ENCODE data around the gene SIGLECL1.
"Not testable (repeated sequence)": the region's sequence is repeated elsewhere in the genome, so short reads cannot be mapped to it uniquely, and the experiment has no call there.

Gene SIGLECL1

DNA sequence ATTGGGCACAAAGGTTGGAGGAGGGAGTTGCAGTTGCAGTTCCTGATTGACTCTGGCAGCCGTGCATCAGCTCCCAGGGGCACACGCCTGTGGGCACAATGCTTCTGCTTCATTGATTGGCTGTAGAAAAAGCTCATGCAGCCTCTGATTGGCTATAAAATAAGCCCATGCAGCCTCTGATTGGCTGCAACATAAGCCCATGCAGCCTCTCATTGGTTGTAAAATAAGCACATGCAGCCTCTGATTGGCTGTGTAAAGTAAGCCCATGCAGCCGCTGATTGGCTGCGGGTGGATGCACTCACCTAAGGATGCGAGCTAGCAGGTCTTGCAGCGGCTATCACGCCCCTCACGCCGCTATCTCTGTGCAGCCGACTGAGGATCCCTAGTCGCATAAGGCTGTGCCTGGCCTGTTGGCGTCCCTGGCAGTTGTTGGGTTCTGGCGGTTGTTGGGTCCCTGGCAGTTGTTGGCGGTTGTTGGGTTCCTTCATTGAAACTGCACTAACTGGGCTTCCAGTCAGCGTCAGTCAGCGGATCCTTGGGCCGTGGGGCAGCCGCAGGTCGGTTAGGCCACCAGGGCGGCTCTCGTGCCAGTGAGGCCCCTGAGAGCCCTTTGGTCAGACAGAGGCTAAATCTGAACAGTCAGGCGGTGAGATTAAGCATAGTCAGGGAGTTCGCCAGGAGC, at the start of gene SIGLECL1:
Gene SIGLECL1 (plus strand): TSS at position 295 of the 682 bp plus-strand sequence. CDS start 12,993 bp downstream, outside the sequence.
- Histone ChIP-seq H3K36me3 (ENCODE audit: control insufficient read depth, insufficient read depth, low read length) (no peaks in the 10 kb centered on the region), H3K27me3 (ENCODE audit: control insufficient read depth, insufficient read depth, low read length) (no peaks in the 10 kb centered on the region), H3K9me3 (ENCODE audit: control insufficient read depth, insufficient read depth, low read length) (no peaks in the 10 kb centered on the region), H3K4me3 (ENCODE audit: low read length) (no peak within 1 kb of the TSS), H3K4me1 (ENCODE audit: control insufficient read depth, insufficient read depth, low read length) (no peaks in the 10 kb centered on the region), H3K27ac (ENCODE audit: low read length) (no peak within 1 kb of the TSS)
- no CpG with 5 or more reads among the region's 23 CpGs for WGBS (ENCODE audit: insufficient coverage, insufficient read length)
- no peak for DNase-seq (ENCODE audit: low read depth, low spot score)

GRCh38 chr19:51201712-51202111, 49.2 kb upstream of the SIGLECL1 start:
- no peak overlapping the region for H3K27ac ChIP-seq (ENCODE audit: low read length)
- H3K4me3 ChIP-seq (ENCODE audit: low read length) = no peak overlapping the region
- H3K36me3 ChIP-seq (ENCODE audit: control insufficient read depth, insufficient read depth, low read length) = no peaks in the 10 kb centered on the region
- no CpG with 5 or more reads among the region's 5 CpGs for WGBS (ENCODE audit: insufficient coverage, insufficient read length)
- no peak for DNase-seq (ENCODE audit: low read depth, low spot score)
- no peaks in the 10 kb centered on the region for H3K9me3 ChIP-seq (ENCODE audit: control insufficient read depth, insufficient read depth, low read length)
- H3K27me3 ChIP-seq (ENCODE audit: control insufficient read depth, insufficient read depth, low read length) = no peaks in the 10 kb centered on the region
- no peaks in the 10 kb centered on the region for H3K4me1 ChIP-seq (ENCODE audit: control insufficient read depth, insufficient read depth, low read length)

GRCh38 chr19:51203916-51204315, 47.0 kb upstream of the SIGLECL1 start:
- Histone ChIP-seq H3K27me3 (ENCODE audit: control insufficient read depth, insufficient read depth, low read length) (no peaks in the 10 kb centered on the region), H3K9me3 (ENCODE audit: control insufficient read depth, insufficient read depth, low read length) (no peaks in the 10 kb centered on the region), H3K36me3 (ENCODE audit: control insufficient read depth, insufficient read depth, low read length) (no peaks in the 10 kb centered on the region), H3K27ac (ENCODE audit: low read length) (no peak overlapping the region), H3K4me1 (ENCODE audit: control insufficient read depth, insufficient read depth, low read length) (no peaks in the 10 kb centered on the region), H3K4me3 (ENCODE audit: low read length) (no peak overlapping the region)
- DNase-seq (ENCODE audit: low read depth, low spot score) = no peak
- WGBS (ENCODE audit: insufficient coverage, insufficient read length) = no CpG with 5 or more reads among the region's 3 CpGs

DNA sequence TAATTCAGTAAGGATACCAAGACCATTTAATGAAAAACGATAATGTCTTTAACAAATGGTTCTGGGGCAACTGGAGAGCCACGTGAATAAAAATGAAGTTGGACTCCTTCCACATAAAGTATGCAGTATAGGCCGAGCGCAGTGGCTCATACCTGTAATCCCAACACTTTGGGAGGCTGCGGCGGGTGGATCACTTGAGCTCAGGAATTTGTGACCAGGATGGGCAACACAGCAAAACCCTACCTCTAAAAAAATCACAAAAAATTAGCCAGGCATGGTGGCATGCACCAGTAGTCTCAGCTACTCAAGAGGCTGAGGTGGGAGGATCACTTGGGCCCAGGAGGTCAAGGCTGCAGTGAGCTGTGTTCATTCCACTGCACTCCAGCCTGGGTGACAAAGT, 46.6 kb upstream of the SIGLECL1 start:
- Histone ChIP-seq H3K27ac (ENCODE audit: low read length) (no peak overlapping the region), H3K4me3 (ENCODE audit: low read length) (no peak overlapping the region), H3K27me3 (ENCODE audit: control insufficient read depth, insufficient read depth, low read length) (no peaks in the 10 kb centered on the region), H3K36me3 (ENCODE audit: control insufficient read depth, insufficient read depth, low read length) (no peaks in the 10 kb centered on the region), H3K9me3 (ENCODE audit: control insufficient read depth, insufficient read depth, low read length) (no peaks in the 10 kb centered on the region), H3K4me1 (ENCODE audit: control insufficient read depth, insufficient read depth, low read length) (no peaks in the 10 kb centered on the region)
- DNase-seq (ENCODE audit: low read depth, low spot score) = no peak
- no CpG with 5 or more reads among the region's 6 CpGs for WGBS (ENCODE audit: insufficient coverage, insufficient read length)

DNA sequence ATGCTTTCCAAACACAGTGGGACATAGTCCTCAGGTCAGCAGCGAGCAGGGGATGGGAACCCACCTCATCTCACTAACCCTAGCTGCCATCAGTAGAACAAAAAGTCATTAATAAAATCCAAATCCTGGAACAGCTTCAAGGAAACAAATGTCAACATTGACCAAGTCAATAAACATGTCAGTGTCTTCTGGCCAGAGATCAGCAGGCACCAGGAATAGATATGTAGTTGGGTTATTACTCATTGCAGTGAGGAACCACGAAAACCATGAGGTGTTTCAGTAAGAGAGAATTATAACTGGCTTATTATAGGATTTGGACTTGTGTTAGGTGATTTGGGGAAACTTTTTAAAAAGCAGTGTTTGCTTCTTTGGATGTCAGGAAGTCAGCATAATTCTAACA, 43.1 kb upstream of the SIGLECL1 start:
- H3K27ac ChIP-seq (ENCODE audit: low read length) = no peak overlapping the region
- no peaks in the 10 kb centered on the region for H3K36me3 ChIP-seq (ENCODE audit: control insufficient read depth, insufficient read depth, low read length)
- no peak for DNase-seq (ENCODE audit: low read depth, low spot score)
- no peaks in the 10 kb centered on the region for H3K27me3 ChIP-seq (ENCODE audit: control insufficient read depth, insufficient read depth, low read length)
- WGBS (ENCODE audit: insufficient coverage, insufficient read length) = no CpG with 5 or more reads among the region's 2 CpGs
- H3K4me1 ChIP-seq (ENCODE audit: control insufficient read depth, insufficient read depth, low read length) = no peaks in the 10 kb centered on the region
- no peak overlapping the region for H3K4me3 ChIP-seq (ENCODE audit: low read length)
- no peaks in the 10 kb centered on the region for H3K9me3 ChIP-seq (ENCODE audit: control insufficient read depth, insufficient read depth, low read length)

DNA sequence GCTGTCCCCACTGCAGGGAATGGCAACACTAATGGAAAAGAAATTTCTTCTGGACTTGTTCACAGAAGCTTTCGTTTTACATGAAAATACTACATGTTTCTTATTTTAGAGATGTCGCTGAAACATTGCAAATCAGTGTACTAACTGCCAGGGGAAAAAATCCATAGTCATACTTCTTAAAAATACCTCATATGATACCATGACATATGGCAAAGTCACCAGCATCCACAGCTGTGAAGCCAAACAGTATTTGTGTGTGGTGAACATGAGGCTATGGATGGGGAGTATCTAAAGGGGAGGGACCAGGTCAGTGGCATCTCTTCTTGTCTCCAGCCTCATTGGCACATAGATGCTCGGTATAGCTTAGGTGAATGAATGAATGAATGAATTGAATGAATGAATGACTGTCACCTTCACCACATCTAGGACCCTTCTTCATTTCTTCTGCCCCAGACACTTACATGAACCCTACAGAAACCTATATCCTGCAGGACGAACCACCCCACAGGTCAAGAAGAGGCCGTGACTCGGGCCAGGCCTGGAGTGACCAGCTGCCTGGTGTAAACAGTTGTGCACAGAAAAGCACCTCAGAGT, 40.6 kb upstream of the SIGLECL1 start:
- Histone ChIP-seq H3K36me3 (ENCODE audit: control insufficient read depth, insufficient read depth, low read length) (no peaks in the 10 kb centered on the region), H3K27ac (ENCODE audit: low read length) (no peak overlapping the region), H3K9me3 (ENCODE audit: control insufficient read depth, insufficient read depth, low read length) (no peaks in the 10 kb centered on the region), H3K4me3 (ENCODE audit: low read length) (no peak overlapping the region), H3K4me1 (ENCODE audit: control insufficient read depth, insufficient read depth, low read length) (no peaks in the 10 kb centered on the region), H3K27me3 (ENCODE audit: control insufficient read depth, insufficient read depth, low read length) (no peaks in the 10 kb centered on the region)
- no peak for DNase-seq (ENCODE audit: low read depth, low spot score)
- no CpG with 5 or more reads among the region's 6 CpGs for WGBS (ENCODE audit: insufficient coverage, insufficient read length)

- H3K27me3 ChIP-seq (ENCODE audit: control insufficient read depth, insufficient read depth, low read length); H3K4me3 ChIP-seq (ENCODE audit: low read length); H3K4me1 ChIP-seq (ENCODE audit: control insufficient read depth, insufficient read depth, low read length); H3K9me3 ChIP-seq (ENCODE audit: control insufficient read depth, insufficient read depth, low read length); DNase-seq (ENCODE audit: low read depth, low spot score); H3K36me3 ChIP-seq (ENCODE audit: control insufficient read depth, insufficient read depth, low read length); H3K27ac ChIP-seq (ENCODE audit: low read length): not testable (repeated sequence)
- WGBS (ENCODE audit: insufficient coverage, insufficient read length) = no CpG with 5 or more reads among the region's 13 CpGs
Observed at GRCh38 chr19:51210874-51211361, 40.0 kb upstream of the SIGLECL1 start.

- no CpG with 5 or more reads among the region's 9 CpGs for WGBS (ENCODE audit: insufficient coverage, insufficient read length)
- no peak overlapping the region for H3K4me3 ChIP-seq (ENCODE audit: low read length)
Observed at GRCh38 chr19:51211833-51212232, 39.0 kb upstream of the SIGLECL1 start.

DNA sequence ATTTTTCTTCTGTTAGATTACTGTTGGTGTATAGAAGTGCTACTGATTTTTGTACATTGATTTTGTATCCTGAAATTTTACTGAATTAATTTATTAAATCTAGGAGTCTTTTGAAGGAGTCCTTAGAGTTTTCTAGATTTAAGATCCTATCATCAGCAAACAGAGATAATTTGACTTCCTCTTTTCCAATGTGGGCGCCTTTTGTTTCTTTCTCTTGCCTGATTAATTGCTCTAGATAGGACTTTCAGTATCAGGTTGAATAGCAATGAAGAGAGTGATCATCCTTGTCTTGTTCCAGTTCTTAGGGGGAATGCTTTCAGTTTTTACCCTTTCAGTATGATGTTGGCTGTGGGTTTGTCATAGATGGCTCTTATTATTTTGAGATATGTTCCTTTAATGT, 31.6 kb upstream of the SIGLECL1 start:
- H3K27me3 ChIP-seq (ENCODE audit: control insufficient read depth, insufficient read depth, low read length) = no peaks in the 10 kb centered on the region
- no peaks in the 10 kb centered on the region for H3K4me1 ChIP-seq (ENCODE audit: control insufficient read depth, insufficient read depth, low read length)
- H3K27ac ChIP-seq (ENCODE audit: low read length) = no peak overlapping the region
- peaks cover 2% of the 10 kb centered on the region; the same call in 1 of the 2 replicates for H3K9me3 ChIP-seq (ENCODE audit: control insufficient read depth, insufficient read depth, low read length)
- no peak overlapping the region for H3K4me3 ChIP-seq (ENCODE audit: low read length)
- H3K36me3 ChIP-seq (ENCODE audit: control insufficient read depth, insufficient read depth, low read length) = no peaks in the 10 kb centered on the region
- WGBS (ENCODE audit: insufficient coverage, insufficient read length) = no CpG with 5 or more reads among the region's 1 CpG
- DNase-seq (ENCODE audit: low read depth, low spot score) = no peak

More at GRCh38 chr19:51211833-51212232, 39.0 kb upstream of the SIGLECL1 start:
- H3K27me3 ChIP-seq (ENCODE audit: control insufficient read depth, insufficient read depth, low read length) = no peaks in the 10 kb centered on the region
- H3K9me3 ChIP-seq (ENCODE audit: control insufficient read depth, insufficient read depth, low read length) = peaks cover 2% of the 10 kb centered on the region; the same call in 1 of the 2 replicates
- no peak overlapping the region for H3K27ac ChIP-seq (ENCODE audit: low read length)
- no peaks in the 10 kb centered on the region for H3K4me1 ChIP-seq (ENCODE audit: control insufficient read depth, insufficient read depth, low read length)
- no peak for DNase-seq (ENCODE audit: low read depth, low spot score)
- H3K36me3 ChIP-seq (ENCODE audit: control insufficient read depth, insufficient read depth, low read length) = no peaks in the 10 kb centered on the region

DNA sequence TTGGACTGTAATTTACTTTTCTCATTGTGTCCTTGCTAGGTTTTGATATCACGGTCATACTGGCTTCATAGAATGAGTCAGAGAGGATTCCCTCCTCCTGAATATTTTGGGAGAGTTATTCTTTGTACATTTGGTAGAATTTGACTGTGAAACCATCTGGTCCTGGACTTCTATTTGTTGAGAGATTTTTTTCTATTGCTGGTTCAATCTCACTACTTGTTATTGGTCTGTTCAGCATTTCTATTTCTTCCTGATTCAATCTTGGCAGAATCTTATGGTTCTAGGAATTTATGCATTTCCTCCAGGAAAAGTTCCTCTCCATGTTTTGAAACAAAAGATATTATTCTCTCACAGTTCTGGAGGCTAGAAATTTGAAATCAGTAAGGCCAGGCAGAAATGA, 30.9 kb upstream of the SIGLECL1 start:
- no peak for DNase-seq (ENCODE audit: low read depth, low spot score)
- no peak overlapping the region for H3K27ac ChIP-seq (ENCODE audit: low read length)

GRCh38 chr19:51220996-51221395, 29.9 kb upstream of the SIGLECL1 start:
- no peak overlapping the region for H3K4me3 ChIP-seq (ENCODE audit: low read length)
- H3K27me3 ChIP-seq (ENCODE audit: control insufficient read depth, insufficient read depth, low read length) = no peaks in the 10 kb centered on the region
- H3K9me3 ChIP-seq (ENCODE audit: control insufficient read depth, insufficient read depth, low read length) = no peaks in the 10 kb centered on the region
- no peaks in the 10 kb centered on the region for H3K4me1 ChIP-seq (ENCODE audit: control insufficient read depth, insufficient read depth, low read length)
- H3K27ac ChIP-seq (ENCODE audit: low read length) = no peak overlapping the region
- DNase-seq (ENCODE audit: low read depth, low spot score) = no peak
- H3K36me3 ChIP-seq (ENCODE audit: control insufficient read depth, insufficient read depth, low read length) = no peaks in the 10 kb centered on the region

More for the DNA sequence above, 30.9 kb upstream of the SIGLECL1 start:
- Histone ChIP-seq H3K9me3 (ENCODE audit: control insufficient read depth, insufficient read depth, low read length) (peaks cover 2% of the 10 kb centered on the region; the same call in 1 of the 2 replicates), H3K27me3 (ENCODE audit: control insufficient read depth, insufficient read depth, low read length) (no peaks in the 10 kb centered on the region), H3K4me1 (ENCODE audit: control insufficient read depth, insufficient read depth, low read length) (no peaks in the 10 kb centered on the region), H3K36me3 (ENCODE audit: control insufficient read depth, insufficient read depth, low read length) (no peaks in the 10 kb centered on the region), H3K4me3 (ENCODE audit: low read length) (no peak overlapping the region)
- WGBS (ENCODE audit: insufficient coverage, insufficient read length) = no CpG with 5 or more reads among the region's 1 CpG
